Aorta (tissue), 5 donors: ENCODE data around the gene GPC5. TPM values are rescaled to one million over a fixed set of nuclear protein-coding genes. Genes with fewer than 3 reads are reported as not detected.
"Not testable (repeated sequence)": the region's sequence is repeated elsewhere in the genome, so short reads cannot be mapped to it uniquely, and the experiment has no call there.

Experiments
- ATAC-seq: fragments of 200-7000 bp; cut with Tn5 transposase; one replicate; pipeline ENCODE4 v1.9.1; 2022; ENCODE audit warnings: moderate library complexity; ENCODE audit not compliant: low FRiP score
- DNase-seq, 2 donors: peaks; one replicate each; pipeline ENCODE4 v3.0.0-alpha.2; 2020
- H3K27ac ChIP-seq, 2 donors: one replicate each; pipeline ENCODE4 v1.5.1; 2013; ENCODE audit warnings: low read length in 2 of 2, mild to moderate bottlenecking in 2 of 2, moderate library complexity in 2 of 2, control low read depth in 1 of 2, inconsistent platforms in 1 of 2, low read depth in 1 of 2
- H3K27me3 ChIP-seq, 2 donors: one replicate each; pipeline ENCODE4 v1.6.1; 2013; ENCODE audit warnings: control low read depth in 1 of 2, low read length in 1 of 2, mild to moderate bottlenecking in 1 of 2, moderate library complexity in 1 of 2; ENCODE audit not compliant: insufficient read depth in 2 of 2, control insufficient read depth in 1 of 2
- H3K36me3 ChIP-seq, 2 donors: one replicate each; pipeline ENCODE4 v1.6.1; 2013; ENCODE audit warnings: control low read depth in 1 of 2, low read length in 1 of 2, mild to moderate bottlenecking in 1 of 2; ENCODE audit not compliant: insufficient read depth in 2 of 2, control insufficient read depth in 1 of 2
- H3K4me1 ChIP-seq, 2 donors: one replicate each; pipeline ENCODE4 v1.6.1; 2013; ENCODE audit warnings: low read length in 2 of 2, control low read depth in 1 of 2, mild to moderate bottlenecking in 1 of 2, moderate library complexity in 1 of 2; ENCODE audit not compliant: insufficient read depth in 2 of 2, control insufficient read depth in 1 of 2
- H3K4me3 ChIP-seq, 2 donors: one replicate each; pipeline ENCODE4 v1.5.1; 2013; ENCODE audit warnings: low read length in 2 of 2, control low read depth in 1 of 2, mild to moderate bottlenecking in 1 of 2
- H3K9me3 ChIP-seq: one replicate; pipeline ENCODE4 v1.6.1; 2013; ENCODE audit warnings: mild to moderate bottlenecking, low read length; ENCODE audit not compliant: control insufficient read depth
- WGBS, 2 donors: extraction: QIAGEN DNeasy Blood & Tissue Kit; methylation state at CpG; one replicate each; pipeline ENCODE4 v1.1.7; 2013; 5-methylcytosine and 5-hydroxymethylcytosine counted together
- intact Hi-C, 2 donors: fragments of 100-400 bp; cut with DNase I; formaldehyde crosslinking; loops; one replicate each; pipeline versions ENCODE4 v1.14.2 to v1.15.0; 2022
- polyA plus RNA-seq, 2 donors: library from polyadenylated mRNA; stranded (reverse); fragments of 200-250 nt; gene quantifications; one replicate each; pipeline ENCODE4 v1.2.3, GENCODE V29; 2013
- total RNA-seq, 2 donors: library from RNA; stranded (reverse); fragmentation: NEBNext Ultra II Directional; extraction: Animal tissue kit (Norgen Biotek cat#: 25700); gene quantifications; one replicate each; pipeline ENCODE4 v1.2.1, GENCODE V29; 2021
- donor health status: healthy with polysubstance abuse.
- donor health status: Bipolar disorder and iron deficiency.
- donor health status: DM: no; HTN: no; CAD: no.
- donor health status: DM: no; HTN: no; CAD: no.
- donor health status: DM: yes; HTN: yes; CAD: no.

GPC5 gene
- total and polyA plus RNA-seq, 4 donors, result 0.97 to 1.5 TPM; not detected in 2

GRCh38 chr13:92873029-92873428 lies 1474.6 kb downstream of the GPC5 start:
- no peaks in the 10 kb centered on the region for H3K27me3 ChIP-seq
- H3K4me1 ChIP-seq, result no peaks in the 10 kb centered on the region
- no peaks in the 10 kb centered on the region for H3K36me3 ChIP-seq
- H3K27ac ChIP-seq, result no peak overlapping the region
- ATAC-seq (no peak), DNase-seq (no peak)
- peaks cover 2% of the 10 kb centered on the region for H3K9me3 ChIP-seq
- intact Hi-C loops, result no loop called here
- WGBS, 2 donors, result 95 to 96% methylated on average over 3 of the region's 3 CpGs
- H3K4me3 ChIP-seq, result no peak overlapping the region

- DNase-seq (no peak), ATAC-seq (no peak)
- H3K27me3 ChIP-seq, result no peaks in the 10 kb centered on the region
- H3K27ac ChIP-seq, result no peak overlapping the region
- no peak overlapping the region for H3K4me3 ChIP-seq
- H3K9me3 ChIP-seq, result no peaks in the 10 kb centered on the region
- no peaks in the 10 kb centered on the region for H3K36me3 ChIP-seq
- intact Hi-C loops, result no loop called here
- no peaks in the 10 kb centered on the region for H3K4me1 ChIP-seq
- WGBS, 2 donors, result 65 to 82% methylated on average over 1 of the region's 1 CpG
These were observed 1488.2 kb downstream of the GPC5 start for GRCh38 chr13:92886535-92887077.

- H3K4me3 ChIP-seq, result no peak overlapping the region
- ATAC-seq (no peak), DNase-seq (no peak)
- WGBS, 2 donors, result 93 to 95% methylated on average over 3 of the region's 3 CpGs
- H3K4me1 ChIP-seq, result no peaks in the 10 kb centered on the region
- H3K36me3 ChIP-seq, result no peaks in the 10 kb centered on the region
- H3K9me3 ChIP-seq, result no peaks in the 10 kb centered on the region
- no peak overlapping the region for H3K27ac ChIP-seq
- intact Hi-C loops, result no loop called here
- H3K27me3 ChIP-seq, result no peaks in the 10 kb centered on the region
These were observed 1496.0 kb downstream of the GPC5 start for GRCh38 chr13:92894447-92894846.

- intact Hi-C loops, result no loop called here
- WGBS, 2 donors, result 82% methylated on average over 2 of the region's 2 CpGs
- ATAC-seq, result no peak
These were observed 1498.4 kb downstream of the GPC5 start for GRCh38 chr13:92896842-92897241.

GRCh38 chr13:92898946-92899345 lies 1500.5 kb downstream of the GPC5 start:
- ATAC-seq, H3K27ac ChIP-seq, DNase-seq, intact Hi-C loops, H3K27me3 ChIP-seq, H3K4me1 ChIP-seq, H3K36me3 ChIP-seq, H3K9me3 ChIP-seq, H3K4me3 ChIP-seq: not testable (repeated sequence)

More at GRCh38 chr13:92896842-92897241, 1498.4 kb downstream of the GPC5 start:
- no peaks in the 10 kb centered on the region for H3K27me3 ChIP-seq
- no peaks in the 10 kb centered on the region for H3K4me1 ChIP-seq
- H3K9me3 ChIP-seq, result no peaks in the 10 kb centered on the region
- no peak overlapping the region for H3K27ac ChIP-seq
- no peak overlapping the region for H3K4me3 ChIP-seq
- H3K36me3 ChIP-seq, result no peaks in the 10 kb centered on the region
- no peak for DNase-seq

- ATAC-seq, result no peak
- Histone ChIP-seq H3K4me3 (no peak overlapping the region), H3K27ac (no peak overlapping the region), H3K9me3 (peaks cover 2% of the 10 kb centered on the region), H3K36me3 (no peaks in the 10 kb centered on the region), H3K27me3 (no peaks in the 10 kb centered on the region), H3K4me1 (no peaks in the 10 kb centered on the region)
- intact Hi-C loops, result no loop called here
- DNase-seq, result no peak
- WGBS, 2 donors, result 3 to 8% methylated on average over 3 of the region's 3 CpGs
These were observed 1502.0 kb downstream of the GPC5 start for GRCh38 chr13:92900446-92900845.

- no peaks in the 10 kb centered on the region for H3K27me3 ChIP-seq
- no peak for DNase-seq
- H3K4me3 ChIP-seq, result no peak overlapping the region
- no peak overlapping the region for H3K27ac ChIP-seq
- peaks cover 2% of the 10 kb centered on the region for H3K9me3 ChIP-seq
- no peaks in the 10 kb centered on the region for H3K4me1 ChIP-seq
- no peak for ATAC-seq
- WGBS, 2 donors, result 84 to 85% methylated on average over 5 of the region's 5 CpGs
- intact Hi-C loops, result no loop called here
- H3K36me3 ChIP-seq, result no peaks in the 10 kb centered on the region
These were observed 1503.3 kb downstream of the GPC5 start for GRCh38 chr13:92901739-92902138.

- Histone ChIP-seq H3K27ac (no peak overlapping the region), H3K9me3 (no peaks in the 10 kb centered on the region), H3K4me3 (no peak overlapping the region), H3K27me3 (no peaks in the 10 kb centered on the region), H3K4me1 (no peaks in the 10 kb centered on the region), H3K36me3 (no peaks in the 10 kb centered on the region)
- intact Hi-C loops, result no loop called here
- DNase-seq (no peak), ATAC-seq (no peak)
- WGBS, 2 donors, result 97 to 98% methylated on average over 1 of the region's 1 CpG
These were observed 1514.2 kb downstream of the GPC5 start for GRCh38 chr13:92912629-92913028.

- ATAC-seq (no peak), DNase-seq (no peak)
- H3K27ac ChIP-seq, result no peak overlapping the region
- no peaks in the 10 kb centered on the region for H3K4me1 ChIP-seq
- no peaks in the 10 kb centered on the region for H3K9me3 ChIP-seq
- H3K27me3 ChIP-seq, result no peaks in the 10 kb centered on the region
- no peaks in the 10 kb centered on the region for H3K36me3 ChIP-seq
- intact Hi-C loops, result no loop called here
- H3K4me3 ChIP-seq, result no peak overlapping the region
- WGBS, 2 donors, result 92 to 95% methylated on average over 1 of the region's 1 CpG
These were observed 1515.4 kb downstream of the GPC5 start for GRCh38 chr13:92913840-92914239.
